HEK293 (cell line): ENCODE measurements around the gene MAML2.
A peak's percentile ranks its signal among the peaks of the same experiment; 100 is the strongest.

Experiments
- FEZF1 ChIP-seq: fragments of 450-650 bp; formaldehyde crosslinking; IDR thresholded peaks from 2 replicates; pipeline ENCODE4 v1.5.1; 2016; ENCODE audit warnings: missing biosample characterization, missing genetic modification characterization
- KLF10 ChIP-seq: fragments of 450-650 bp; IDR thresholded peaks from 2 replicates; pipeline ENCODE4 v1.5.1; 2018; ENCODE audit warnings: missing biosample characterization, mild to moderate bottlenecking, missing genetic modification characterization
- KLF8 ChIP-seq: fragments of 450-650 bp; formaldehyde crosslinking; IDR thresholded peaks from 2 replicates; pipeline ENCODE4 v1.5.1; 2016; ENCODE audit warnings: missing biosample characterization, missing genetic modification characterization
- OSR2 ChIP-seq: fragments of 450-650 bp; formaldehyde crosslinking; IDR thresholded peaks from 2 replicates; pipeline ENCODE4 v1.5.1; 2016; ENCODE audit warnings: missing biosample characterization, missing genetic modification characterization
- PRDM1 ChIP-seq: fragments of 450-650 bp; formaldehyde crosslinking; IDR thresholded peaks from 2 replicates; pipeline ENCODE4; 2016; ENCODE audit warnings: missing biosample characterization, missing genetic modification characterization
- WT1 ChIP-seq: fragments of 450-650 bp; formaldehyde crosslinking; IDR thresholded peaks from 2 replicates; pipeline ENCODE4 v1.5.1; 2016; ENCODE audit warnings: missing biosample characterization, missing genetic modification characterization
- ZFHX2 ChIP-seq: fragments of 450-650 bp; formaldehyde crosslinking; conservative IDR thresholded peaks from 2 replicates; pipeline ENCODE4 v1.5.1; 2016; ENCODE audit warnings: missing biosample characterization, missing genetic modification characterization
- ZFP69B ChIP-seq: fragments of 450-650 bp; formaldehyde crosslinking; IDR thresholded peaks from 2 replicates; pipeline ENCODE4 v1.5.1; 2016; ENCODE audit warnings: missing biosample characterization, missing genetic modification characterization
- ZNF121 ChIP-seq: fragments of 450-650 bp; formaldehyde crosslinking; IDR thresholded peaks from 2 replicates; pipeline ENCODE4 v1.5.1; 2016; ENCODE audit warnings: missing biosample characterization, missing genetic modification characterization
- ZNF324 ChIP-seq: fragments of 450-650 bp; formaldehyde crosslinking; IDR thresholded peaks from 2 replicates; pipeline ENCODE4 v1.5.1; 2016; ENCODE audit warnings: missing biosample characterization, missing genetic modification characterization
- ZNF473 ChIP-seq: fragments of 450-650 bp; formaldehyde crosslinking; IDR thresholded peaks from 2 replicates; pipeline ENCODE4 v1.5.1; 2017; ENCODE audit warnings: missing biosample characterization, missing genetic modification characterization
- ZNF544 ChIP-seq: fragments of 450-650 bp; formaldehyde crosslinking; IDR thresholded peaks from 2 replicates; pipeline ENCODE4 v1.5.0; 2017; ENCODE audit warnings: missing biosample characterization, missing genetic modification characterization
- ZNF571 ChIP-seq: fragments of 450-650 bp; formaldehyde crosslinking; IDR thresholded peaks from 2 replicates; pipeline ENCODE4 v1.5.0; 2017; ENCODE audit warnings: missing biosample characterization, missing genetic modification characterization
- ZNF585B ChIP-seq: fragments of 450-650 bp; formaldehyde crosslinking; IDR thresholded peaks from 2 replicates; pipeline ENCODE4 v1.5.1; 2016; ENCODE audit warnings: missing biosample characterization, missing genetic modification characterization
- ZNF600 ChIP-seq: fragments of 450-650 bp; formaldehyde crosslinking; IDR thresholded peaks from 2 replicates; pipeline ENCODE4 v1.5.1; 2016; ENCODE audit warnings: missing biosample characterization, missing genetic modification characterization
- ZNF670 ChIP-seq: fragments of 450-650 bp; formaldehyde crosslinking; IDR thresholded peaks from 2 replicates; pipeline ENCODE4 v1.5.1; 2016; ENCODE audit warnings: missing biosample characterization, missing genetic modification characterization, low read depth
- ZNF701 ChIP-seq: fragments of 450-650 bp; formaldehyde crosslinking; IDR thresholded peaks from 2 replicates; pipeline ENCODE4 v1.5.1; 2016; ENCODE audit warnings: missing biosample characterization, missing genetic modification characterization
- TF ChIP-seq, protein P1 (sequence below): fragments of 450-650 bp; formaldehyde crosslinking; IDR thresholded peaks from 2 replicates; pipeline ENCODE4 v1.5.1; 2017; ENCODE audit warnings: missing biosample characterization, missing genetic modification characterization
- TF ChIP-seq, protein P2 (sequence below): fragments of 450-650 bp; formaldehyde crosslinking; optimal IDR thresholded peaks from 2 replicates; pipeline ENCODE3; 2016; ENCODE audit warnings: missing biosample characterization, mild to moderate bottlenecking, missing genetic modification characterization
- TF ChIP-seq, protein P3 (sequence below): fragments of 450-650 bp; formaldehyde crosslinking; IDR thresholded peaks from 2 replicates; pipeline ENCODE4 v1.5.1; 2016; ENCODE audit warnings: missing biosample characterization, missing genetic modification characterization, borderline replicate concordance
- TF ChIP-seq, protein P4 (sequence below): fragments of 450-650 bp; formaldehyde crosslinking; IDR thresholded peaks from 2 replicates; pipeline ENCODE4 v1.5.1; 2016; ENCODE audit warnings: missing biosample characterization, missing genetic modification characterization
- TF ChIP-seq, protein P5 (sequence below): fragments of 450-650 bp; formaldehyde crosslinking; IDR thresholded peaks from 2 replicates; pipeline ENCODE4 v1.5.1; 2016; ENCODE audit warnings: missing biosample characterization, missing genetic modification characterization
- TF ChIP-seq, protein P6 (sequence below): fragments of 450-650 bp; formaldehyde crosslinking; IDR thresholded peaks from 2 replicates; pipeline ENCODE4 v1.5.1; 2016; ENCODE audit warnings: missing biosample characterization, missing genetic modification characterization
- TF ChIP-seq, protein P7 (sequence below): fragments of 450-650 bp; formaldehyde crosslinking; IDR thresholded peaks from 2 replicates; pipeline ENCODE4 v1.5.1; 2016; ENCODE audit warnings: missing biosample characterization, missing genetic modification characterization, low read depth
- TF ChIP-seq, protein P8 (sequence below): fragments of 450-650 bp; formaldehyde crosslinking; IDR thresholded peaks from 2 replicates; pipeline ENCODE4 v1.5.1; 2016; ENCODE audit warnings: missing biosample characterization, missing genetic modification characterization
- TF ChIP-seq, protein P9 (sequence below): fragments of 450-650 bp; formaldehyde crosslinking; IDR thresholded peaks from 2 replicates; pipeline ENCODE4 v1.5.1; 2016; ENCODE audit warnings: missing biosample characterization, missing genetic modification characterization

Gene MAML2

DNA sequence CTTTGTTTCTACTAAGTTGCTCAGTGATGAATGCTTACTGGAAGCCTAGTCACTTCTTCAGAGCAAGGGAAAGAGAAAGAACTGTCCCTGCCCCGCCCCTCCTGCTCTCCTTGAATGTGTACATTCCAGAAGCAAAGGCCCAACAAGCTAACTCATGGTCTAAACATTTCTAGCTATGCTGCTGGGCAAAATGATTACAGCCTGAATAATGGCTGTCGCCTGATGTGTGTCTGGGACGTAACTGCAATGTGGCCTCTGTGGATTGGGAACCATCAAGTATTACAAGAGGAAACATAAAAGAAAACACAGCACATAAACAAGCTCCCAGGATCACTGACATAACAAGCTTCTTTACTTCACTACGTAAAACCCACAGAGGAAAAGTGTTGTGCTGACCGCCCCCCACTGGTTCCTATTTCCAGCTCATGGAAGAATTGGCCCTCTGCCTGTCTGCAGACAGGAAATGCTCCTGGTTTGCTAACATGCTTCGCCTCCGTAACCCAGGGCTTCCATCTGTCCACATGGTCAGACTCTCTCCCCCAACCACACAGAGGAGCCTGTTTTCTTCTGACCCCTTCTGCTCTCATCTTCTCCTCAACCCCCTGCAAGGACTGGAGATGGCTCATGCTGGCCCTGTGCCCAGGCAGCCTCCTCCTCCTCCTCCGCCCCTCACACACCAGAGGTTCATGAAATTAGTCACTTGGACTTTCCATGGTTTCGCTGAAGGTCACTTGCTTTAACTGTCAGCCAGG lies 187.2 kb downstream of the MAML2 start (continued):
- TF ChIP-seq ZNF544 (tag by site-specific recombination) (no peak), WT1 (tag by site-specific recombination) (peak; percentile 66; the same call in 1 of the 2 replicates), ZFHX2 (tag by site-specific recombination) (peak; percentile 70), OSR2 (tag by site-specific recombination) (peak; percentile 52), KLF10 (tag by site-specific recombination) (no peak), ZNF571 (tag by site-specific recombination) (no peak), ZNF324 (tag by site-specific recombination) (no peak), ZNF670 (tag by site-specific recombination) (no peak), KLF8 (tag by site-specific recombination) (no peak), ZNF600 (tag by site-specific recombination) (peak; percentile 78), ZFP69B (no peak), FEZF1 (tag by site-specific recombination) (0 out of 2 replicates have a peak, but pooled peaks have one; percentile 15), ZNF121 (tag by site-specific recombination) (no peak), ZNF473 (tag by site-specific recombination) (no peak), ZNF585B (no peak), PRDM1 (tag by site-specific recombination) (peak; percentile 62; the same call in 1 of the 2 replicates), ZNF701 (tag by site-specific recombination) (no peak)
- TF ChIP-seq, protein P1, sequence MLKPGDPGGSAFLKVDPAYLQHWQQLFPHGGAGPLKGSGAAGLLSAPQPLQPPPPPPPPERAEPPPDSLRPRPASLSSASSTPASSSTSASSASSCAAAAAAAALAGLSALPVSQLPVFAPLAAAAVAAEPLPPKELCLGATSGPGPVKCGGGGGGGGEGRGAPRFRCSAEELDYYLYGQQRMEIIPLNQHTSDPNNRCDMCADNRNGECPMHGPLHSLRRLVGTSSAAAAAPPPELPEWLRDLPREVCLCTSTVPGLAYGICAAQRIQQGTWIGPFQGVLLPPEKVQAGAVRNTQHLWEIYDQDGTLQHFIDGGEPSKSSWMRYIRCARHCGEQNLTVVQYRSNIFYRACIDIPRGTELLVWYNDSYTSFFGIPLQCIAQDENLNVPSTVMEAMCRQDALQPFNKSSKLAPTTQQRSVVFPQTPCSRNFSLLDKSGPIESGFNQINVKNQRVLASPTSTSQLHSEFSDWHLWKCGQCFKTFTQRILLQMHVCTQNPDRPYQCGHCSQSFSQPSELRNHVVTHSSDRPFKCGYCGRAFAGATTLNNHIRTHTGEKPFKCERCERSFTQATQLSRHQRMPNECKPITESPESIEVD (tag by site-specific recombination): 0 out of 2 replicates have a peak, but pooled peaks have one; percentile 23
- TF ChIP-seq, protein P2, sequence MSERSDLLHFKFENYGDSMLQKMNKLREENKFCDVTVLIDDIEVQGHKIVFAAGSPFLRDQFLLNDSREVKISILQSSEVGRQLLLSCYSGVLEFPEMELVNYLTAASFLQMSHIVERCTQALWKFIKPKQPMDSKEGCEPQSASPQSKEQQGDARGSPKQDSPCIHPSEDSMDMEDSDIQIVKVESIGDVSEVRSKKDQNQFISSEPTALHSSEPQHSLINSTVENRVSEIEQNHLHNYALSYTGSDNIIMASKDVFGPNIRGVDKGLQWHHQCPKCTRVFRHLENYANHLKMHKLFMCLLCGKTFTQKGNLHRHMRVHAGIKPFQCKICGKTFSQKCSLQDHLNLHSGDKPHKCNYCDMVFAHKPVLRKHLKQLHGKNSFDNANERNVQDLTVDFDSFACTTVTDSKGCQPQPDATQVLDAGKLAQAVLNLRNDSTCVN (tag by site-specific recombination): no peak
- TF ChIP-seq, protein P3, sequence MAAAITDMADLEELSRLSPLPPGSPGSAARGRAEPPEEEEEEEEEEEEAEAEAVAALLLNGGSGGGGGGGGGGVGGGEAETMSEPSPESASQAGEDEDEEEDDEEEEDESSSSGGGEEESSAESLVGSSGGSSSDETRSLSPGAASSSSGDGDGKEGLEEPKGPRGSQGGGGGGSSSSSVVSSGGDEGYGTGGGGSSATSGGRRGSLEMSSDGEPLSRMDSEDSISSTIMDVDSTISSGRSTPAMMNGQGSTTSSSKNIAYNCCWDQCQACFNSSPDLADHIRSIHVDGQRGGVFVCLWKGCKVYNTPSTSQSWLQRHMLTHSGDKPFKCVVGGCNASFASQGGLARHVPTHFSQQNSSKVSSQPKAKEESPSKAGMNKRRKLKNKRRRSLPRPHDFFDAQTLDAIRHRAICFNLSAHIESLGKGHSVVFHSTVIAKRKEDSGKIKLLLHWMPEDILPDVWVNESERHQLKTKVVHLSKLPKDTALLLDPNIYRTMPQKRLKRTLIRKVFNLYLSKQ (tag by site-specific recombination): no peak
- TF ChIP-seq, protein P4, sequence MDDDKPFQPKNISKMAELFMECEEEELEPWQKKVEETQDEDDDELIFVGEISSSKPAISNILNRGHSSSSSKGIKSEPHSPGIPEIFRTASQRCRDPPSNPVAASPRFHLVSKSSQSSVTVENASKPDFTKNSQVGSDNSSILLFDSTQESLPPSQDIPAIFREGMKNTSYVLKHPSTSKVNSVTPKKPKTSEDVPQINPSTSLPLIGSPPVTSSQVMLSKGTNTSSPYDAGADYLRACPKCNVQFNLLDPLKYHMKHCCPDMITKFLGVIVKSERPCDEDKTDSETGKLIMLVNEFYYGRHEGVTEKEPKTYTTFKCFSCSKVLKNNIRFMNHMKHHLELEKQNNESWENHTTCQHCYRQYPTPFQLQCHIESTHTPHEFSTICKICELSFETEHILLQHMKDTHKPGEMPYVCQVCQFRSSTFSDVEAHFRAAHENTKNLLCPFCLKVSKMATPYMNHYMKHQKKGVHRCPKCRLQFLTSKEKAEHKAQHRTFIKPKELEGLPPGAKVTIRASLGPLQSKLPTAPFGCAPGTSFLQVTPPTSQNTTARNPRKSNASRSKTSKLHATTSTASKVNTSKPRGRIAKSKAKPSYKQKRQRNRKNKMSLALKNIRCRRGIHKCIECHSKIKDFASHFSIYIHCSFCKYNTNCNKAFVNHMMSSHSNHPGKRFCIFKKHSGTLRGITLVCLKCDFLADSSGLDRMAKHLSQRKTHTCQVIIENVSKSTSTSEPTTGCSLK: no peak
- TF ChIP-seq, protein P5, sequence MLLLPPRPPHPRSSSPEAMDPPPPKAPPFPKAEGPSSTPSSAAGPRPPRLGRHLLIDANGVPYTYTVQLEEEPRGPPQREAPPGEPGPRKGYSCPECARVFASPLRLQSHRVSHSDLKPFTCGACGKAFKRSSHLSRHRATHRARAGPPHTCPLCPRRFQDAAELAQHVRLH: no peak
- TF ChIP-seq, protein P6, sequence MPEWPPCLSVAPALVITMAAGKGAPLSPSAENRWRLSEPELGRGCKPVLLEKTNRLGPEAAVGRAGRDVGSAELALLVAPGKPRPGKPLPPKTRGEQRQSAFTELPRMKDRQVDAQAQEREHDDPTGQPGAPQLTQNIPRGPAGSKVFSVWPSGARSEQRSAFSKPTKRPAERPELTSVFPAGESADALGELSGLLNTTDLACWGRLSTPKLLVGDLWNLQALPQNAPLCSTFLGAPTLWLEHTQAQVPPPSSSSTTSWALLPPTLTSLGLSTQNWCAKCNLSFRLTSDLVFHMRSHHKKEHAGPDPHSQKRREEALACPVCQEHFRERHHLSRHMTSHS (tag by site-specific recombination): no peak
- TF ChIP-seq, protein P7, sequence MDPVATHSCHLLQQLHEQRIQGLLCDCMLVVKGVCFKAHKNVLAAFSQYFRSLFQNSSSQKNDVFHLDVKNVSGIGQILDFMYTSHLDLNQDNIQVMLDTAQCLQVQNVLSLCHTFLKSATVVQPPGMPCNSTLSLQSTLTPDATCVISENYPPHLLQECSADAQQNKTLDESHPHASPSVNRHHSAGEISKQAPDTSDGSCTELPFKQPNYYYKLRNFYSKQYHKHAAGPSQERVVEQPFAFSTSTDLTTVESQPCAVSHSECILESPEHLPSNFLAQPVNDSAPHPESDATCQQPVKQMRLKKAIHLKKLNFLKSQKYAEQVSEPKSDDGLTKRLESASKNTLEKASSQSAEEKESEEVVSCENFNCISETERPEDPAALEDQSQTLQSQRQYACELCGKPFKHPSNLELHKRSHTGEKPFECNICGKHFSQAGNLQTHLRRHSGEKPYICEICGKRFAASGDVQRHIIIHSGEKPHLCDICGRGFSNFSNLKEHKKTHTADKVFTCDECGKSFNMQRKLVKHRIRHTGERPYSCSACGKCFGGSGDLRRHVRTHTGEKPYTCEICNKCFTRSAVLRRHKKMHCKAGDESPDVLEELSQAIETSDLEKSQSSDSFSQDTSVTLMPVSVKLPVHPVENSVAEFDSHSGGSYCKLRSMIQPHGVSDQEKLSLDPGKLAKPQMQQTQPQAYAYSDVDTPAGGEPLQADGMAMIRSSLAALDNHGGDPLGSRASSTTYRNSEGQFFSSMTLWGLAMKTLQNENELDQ (tag by site-specific recombination): no peak
- TF ChIP-seq, protein P8, sequence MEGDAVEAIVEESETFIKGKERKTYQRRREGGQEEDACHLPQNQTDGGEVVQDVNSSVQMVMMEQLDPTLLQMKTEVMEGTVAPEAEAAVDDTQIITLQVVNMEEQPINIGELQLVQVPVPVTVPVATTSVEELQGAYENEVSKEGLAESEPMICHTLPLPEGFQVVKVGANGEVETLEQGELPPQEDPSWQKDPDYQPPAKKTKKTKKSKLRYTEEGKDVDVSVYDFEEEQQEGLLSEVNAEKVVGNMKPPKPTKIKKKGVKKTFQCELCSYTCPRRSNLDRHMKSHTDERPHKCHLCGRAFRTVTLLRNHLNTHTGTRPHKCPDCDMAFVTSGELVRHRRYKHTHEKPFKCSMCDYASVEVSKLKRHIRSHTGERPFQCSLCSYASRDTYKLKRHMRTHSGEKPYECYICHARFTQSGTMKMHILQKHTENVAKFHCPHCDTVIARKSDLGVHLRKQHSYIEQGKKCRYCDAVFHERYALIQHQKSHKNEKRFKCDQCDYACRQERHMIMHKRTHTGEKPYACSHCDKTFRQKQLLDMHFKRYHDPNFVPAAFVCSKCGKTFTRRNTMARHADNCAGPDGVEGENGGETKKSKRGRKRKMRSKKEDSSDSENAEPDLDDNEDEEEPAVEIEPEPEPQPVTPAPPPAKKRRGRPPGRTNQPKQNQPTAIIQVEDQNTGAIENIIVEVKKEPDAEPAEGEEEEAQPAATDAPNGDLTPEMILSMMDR (tag by site-specific recombination): peak; percentile 46; the same call in 1 of the 2 replicates
- TF ChIP-seq, protein P9, sequence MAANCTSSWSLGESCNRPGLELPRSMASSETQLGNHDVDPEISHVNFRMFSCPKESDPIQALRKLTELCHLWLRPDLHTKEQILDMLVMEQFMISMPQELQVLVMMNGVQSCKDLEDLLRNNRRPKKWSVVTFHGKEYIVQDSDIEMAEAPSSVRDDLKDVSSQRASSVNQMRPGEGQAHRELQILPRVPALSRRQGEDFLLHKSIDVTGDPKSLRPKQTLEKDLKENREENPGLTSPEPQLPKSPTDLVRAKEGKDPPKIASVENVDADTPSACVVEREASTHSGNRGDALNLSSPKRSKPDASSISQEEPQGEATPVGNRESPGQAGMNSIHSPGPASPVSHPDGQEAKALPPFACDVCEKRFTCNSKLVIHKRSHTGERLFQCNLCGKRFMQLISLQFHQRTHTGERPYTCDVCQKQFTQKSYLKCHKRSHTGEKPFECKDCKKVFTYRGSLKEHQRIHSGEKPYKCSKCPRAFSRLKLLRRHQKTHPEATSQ: no peak
